Measurements from ENCODE around the gene FEZ2. TPM values are rescaled to one million over a fixed set of nuclear protein-coding genes. Genes with fewer than 3 reads are reported as not detected.
A peak's percentile ranks its signal among the peaks of the same experiment; 100 is the strongest.

FEZ2 gene
- polyA plus RNA-seq, 2 of the 4 experiments (the other 2 are of a cell fraction): 52.5 to 124 TPM

DNA sequence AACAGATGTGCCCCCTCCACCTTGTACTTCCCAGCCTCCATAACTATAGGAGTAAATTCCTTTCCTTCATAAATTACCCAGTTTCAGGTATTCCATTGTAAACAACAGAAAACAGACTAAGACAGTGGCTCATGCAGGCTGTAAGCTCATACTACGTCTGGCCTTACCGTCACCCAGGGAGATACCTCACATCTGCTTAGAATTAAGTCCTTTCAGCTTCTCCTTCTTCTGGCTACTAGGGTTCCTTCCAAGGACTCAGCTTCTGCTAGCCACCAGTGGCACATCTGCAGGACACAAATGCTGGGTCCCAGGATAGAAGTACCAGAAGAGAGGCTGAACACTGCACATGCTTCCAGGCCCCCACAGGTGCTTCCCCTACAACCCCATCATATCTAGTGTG, 22.4 kb upstream of the FEZ2 start:
- FAIRE-seq (no peak), ATAC-seq (no peak), DNase-seq (ENCODE audit: low read depth in 1 of 2, low spot score in 1 of 2) (no peak)
- ChIA-PET CTCF (interaction anchor here (0.5 to 0.6 kb wide), 2 partner anchors 12 to 25 kb away, joined by 3 read pairs; no protein-coding TSS in a partner anchor), POLR2A (no interaction called here)
- Histone ChIP-seq H3K27ac (no peak overlapping the region), H3K4me1 (no peaks in the 10 kb centered on the region), H3K4me3 (no peak overlapping the region), H3K4me2 (no peak overlapping the region), H3K9me3 (peaks cover 13% of the 10 kb centered on the region)
- TF ChIP-seq TFCP2L1 (CRISPR knock-in tag; IDR thresholded peaks at IDR 0.05) (no peak), PHF8 (IDR thresholded peaks at IDR 0.05; ENCODE audit: borderline replicate concordance, low read depth) (no peak), JUNB (IDR thresholded peaks at IDR 0.05) (no peak), NFE2L2 (conservative IDR thresholded peaks at IDR 0.05; ENCODE audit: low read length) (no peak), POLR2A (IDR thresholded peaks at IDR 0.05; ENCODE audit: low read length) (no peak), FOSB (CRISPR knock-in tag; IDR thresholded peaks at IDR 0.05) (no peak), CEBPB (IDR thresholded peaks at IDR 0.05) (no peak), NR3C1 (IDR thresholded peaks at IDR 0.05) (no peak), TP53 (CRISPR knock-in tag; IDR thresholded peaks at IDR 0.05) (no peak), HEYL (CRISPR knock-in tag; IDR thresholded peaks at IDR 0.05) (no peak), MAFK (IDR thresholded peaks at IDR 0.05; ENCODE audit: partially characterized antibody) (no peak), CBX8 (IDR thresholded peaks at IDR 0.05) (no peak), KDM5A (IDR thresholded peaks at IDR 0.05) (no peak), FOSL2 (IDR thresholded peaks at IDR 0.05) (no peak), FOSL2 (CRISPR knock-in tag; IDR thresholded peaks at IDR 0.05) (no peak), MAZ (IDR thresholded peaks at IDR 0.05; ENCODE audit: borderline replicate concordance, low read depth, low read length) (no peak)
- TF ChIP-seq, protein P1, sequence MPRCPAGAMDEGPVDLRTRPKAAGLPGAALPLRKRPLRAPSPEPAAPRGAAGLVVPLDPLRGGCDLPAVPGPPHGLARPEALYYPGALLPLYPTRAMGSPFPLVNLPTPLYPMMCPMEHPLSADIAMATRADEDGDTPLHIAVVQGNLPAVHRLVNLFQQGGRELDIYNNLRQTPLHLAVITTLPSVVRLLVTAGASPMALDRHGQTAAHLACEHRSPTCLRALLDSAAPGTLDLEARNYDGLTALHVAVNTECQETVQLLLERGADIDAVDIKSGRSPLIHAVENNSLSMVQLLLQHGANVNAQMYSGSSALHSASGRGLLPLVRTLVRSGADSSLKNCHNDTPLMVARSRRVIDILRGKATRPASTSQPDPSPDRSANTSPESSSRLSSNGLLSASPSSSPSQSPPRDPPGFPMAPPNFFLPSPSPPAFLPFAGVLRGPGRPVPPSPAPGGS (IDR thresholded peaks at IDR 0.05): no peak
- TF ChIP-seq, protein P2, sequence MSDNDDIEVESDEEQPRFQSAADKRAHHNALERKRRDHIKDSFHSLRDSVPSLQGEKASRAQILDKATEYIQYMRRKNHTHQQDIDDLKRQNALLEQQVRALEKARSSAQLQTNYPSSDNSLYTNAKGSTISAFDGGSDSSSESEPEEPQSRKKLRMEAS (IDR thresholded peaks at IDR 0.05): no peak
- TF ChIP-seq, protein P3, sequence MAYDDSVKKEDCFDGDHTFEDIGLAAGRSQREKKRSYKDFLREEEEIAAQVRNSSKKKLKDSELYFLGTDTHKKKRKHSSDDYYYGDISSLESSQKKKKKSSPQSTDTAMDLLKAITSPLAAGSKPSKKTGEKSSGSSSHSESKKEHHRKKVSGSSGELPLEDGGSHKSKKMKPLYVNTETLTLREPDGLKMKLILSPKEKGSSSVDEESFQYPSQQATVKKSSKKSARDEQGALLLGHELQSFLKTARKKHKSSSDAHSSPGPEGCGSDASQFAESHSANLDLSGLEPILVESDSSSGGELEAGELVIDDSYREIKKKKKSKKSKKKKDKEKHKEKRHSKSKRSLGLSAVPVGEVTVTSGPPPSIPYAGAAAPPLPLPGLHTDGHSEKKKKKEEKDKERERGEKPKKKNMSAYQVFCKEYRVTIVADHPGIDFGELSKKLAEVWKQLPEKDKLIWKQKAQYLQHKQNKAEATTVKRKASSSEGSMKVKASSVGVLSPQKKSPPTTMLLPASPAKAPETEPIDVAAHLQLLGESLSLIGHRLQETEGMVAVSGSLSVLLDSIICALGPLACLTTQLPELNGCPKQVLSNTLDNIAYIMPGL (CRISPR knock-in tag; IDR thresholded peaks at IDR 0.05; ENCODE audit: borderline replicate concordance): no peak
- WGBS (ENCODE audit: missing lambda C conversion rate): 83% methylated on average over 2 of the region's 2 CpGs

DNA sequence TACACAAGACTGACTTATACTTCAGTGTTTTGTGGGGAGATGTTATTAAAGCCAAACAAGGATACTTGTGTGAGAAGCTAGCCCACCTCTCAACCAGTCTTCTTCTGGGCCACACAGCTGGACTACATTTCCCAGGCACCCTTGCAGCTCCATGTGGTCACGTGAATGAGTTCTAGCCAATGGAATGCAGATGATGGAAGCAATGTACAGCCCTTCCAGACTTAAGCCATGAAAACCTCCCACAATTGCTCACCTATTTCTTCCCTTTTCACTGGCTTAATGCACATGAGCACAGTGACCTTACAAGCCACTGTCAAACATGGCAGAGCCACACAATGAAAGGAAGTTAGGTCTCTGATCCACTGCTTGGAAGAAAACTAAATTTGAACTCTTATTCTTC, 20.4 kb upstream of the FEZ2 start:
- TF ChIP-seq, protein P4, sequence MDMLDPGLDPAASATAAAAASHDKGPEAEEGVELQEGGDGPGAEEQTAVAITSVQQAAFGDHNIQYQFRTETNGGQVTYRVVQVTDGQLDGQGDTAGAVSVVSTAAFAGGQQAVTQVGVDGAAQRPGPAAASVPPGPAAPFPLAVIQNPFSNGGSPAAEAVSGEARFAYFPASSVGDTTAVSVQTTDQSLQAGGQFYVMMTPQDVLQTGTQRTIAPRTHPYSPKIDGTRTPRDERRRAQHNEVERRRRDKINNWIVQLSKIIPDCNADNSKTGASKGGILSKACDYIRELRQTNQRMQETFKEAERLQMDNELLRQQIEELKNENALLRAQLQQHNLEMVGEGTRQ (IDR thresholded peaks at IDR 0.05): peak; percentile 85
- TF ChIP-seq BHLHE40 (IDR thresholded peaks at IDR 0.05; ENCODE audit: low read depth, low read length): no peak
- POLR2A ChIA-PET: no interaction called here

DNA sequence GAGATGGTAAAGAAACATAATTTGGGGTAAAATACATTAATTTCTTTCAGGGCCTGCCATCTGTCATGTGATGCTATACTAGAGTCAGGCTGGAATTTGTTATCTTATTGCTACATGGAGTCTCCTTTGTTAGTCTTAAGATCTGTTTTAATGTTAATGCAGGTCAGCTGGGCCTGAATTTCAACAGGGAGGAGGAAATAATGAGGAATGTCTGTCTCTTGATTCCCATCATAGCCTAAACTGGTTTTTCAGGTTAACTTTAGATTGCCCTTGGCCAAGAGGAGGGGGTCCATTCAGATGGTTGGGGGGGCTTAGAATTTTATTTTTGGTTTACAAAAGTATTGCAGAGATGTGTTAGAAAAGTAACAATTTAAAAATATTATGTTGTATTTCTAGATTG, 19.0 kb upstream of the FEZ2 start:
- Histone ChIP-seq H3K4me3 (no peak overlapping the region), H3K4me1 (no peaks in the 10 kb centered on the region), H3K9me3 (no peaks in the 10 kb centered on the region), H3K27ac (no peak overlapping the region), H3K4me2 (no peak overlapping the region)
- ChIA-PET POLR2A (no interaction called here), CTCF (interaction anchor here (0.6 to 2.8 kb wide), 4 partner anchors 11 to 162 kb away, joined by 3 to 10 read pairs (median 3); no protein-coding TSS in a partner anchor)
- FAIRE-seq (no peak), ATAC-seq (no peak), DNase-seq (ENCODE audit: low read depth in 1 of 2, low spot score in 1 of 2) (no peak)
- TF ChIP-seq, protein P5, sequence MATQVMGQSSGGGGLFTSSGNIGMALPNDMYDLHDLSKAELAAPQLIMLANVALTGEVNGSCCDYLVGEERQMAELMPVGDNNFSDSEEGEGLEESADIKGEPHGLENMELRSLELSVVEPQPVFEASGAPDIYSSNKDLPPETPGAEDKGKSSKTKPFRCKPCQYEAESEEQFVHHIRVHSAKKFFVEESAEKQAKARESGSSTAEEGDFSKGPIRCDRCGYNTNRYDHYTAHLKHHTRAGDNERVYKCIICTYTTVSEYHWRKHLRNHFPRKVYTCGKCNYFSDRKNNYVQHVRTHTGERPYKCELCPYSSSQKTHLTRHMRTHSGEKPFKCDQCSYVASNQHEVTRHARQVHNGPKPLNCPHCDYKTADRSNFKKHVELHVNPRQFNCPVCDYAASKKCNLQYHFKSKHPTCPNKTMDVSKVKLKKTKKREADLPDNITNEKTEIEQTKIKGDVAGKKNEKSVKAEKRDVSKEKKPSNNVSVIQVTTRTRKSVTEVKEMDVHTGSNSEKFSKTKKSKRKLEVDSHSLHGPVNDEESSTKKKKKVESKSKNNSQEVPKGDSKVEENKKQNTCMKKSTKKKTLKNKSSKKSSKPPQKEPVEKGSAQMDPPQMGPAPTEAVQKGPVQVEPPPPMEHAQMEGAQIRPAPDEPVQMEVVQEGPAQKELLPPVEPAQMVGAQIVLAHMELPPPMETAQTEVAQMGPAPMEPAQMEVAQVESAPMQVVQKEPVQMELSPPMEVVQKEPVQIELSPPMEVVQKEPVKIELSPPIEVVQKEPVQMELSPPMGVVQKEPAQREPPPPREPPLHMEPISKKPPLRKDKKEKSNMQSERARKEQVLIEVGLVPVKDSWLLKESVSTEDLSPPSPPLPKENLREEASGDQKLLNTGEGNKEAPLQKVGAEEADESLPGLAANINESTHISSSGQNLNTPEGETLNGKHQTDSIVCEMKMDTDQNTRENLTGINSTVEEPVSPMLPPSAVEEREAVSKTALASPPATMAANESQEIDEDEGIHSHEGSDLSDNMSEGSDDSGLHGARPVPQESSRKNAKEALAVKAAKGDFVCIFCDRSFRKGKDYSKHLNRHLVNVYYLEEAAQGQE (IDR thresholded peaks at IDR 0.05): no peak
- TF ChIP-seq FOSL2 (IDR thresholded peaks at IDR 0.05) (no peak), FOSL2 (CRISPR knock-in tag; IDR thresholded peaks at IDR 0.05) (no peak), SMC3 (IDR thresholded peaks at IDR 0.05) (no peak), EHMT2 (IDR thresholded peaks at IDR 0.05; ENCODE audit: low read depth) (no peak), BHLHE40 (IDR thresholded peaks at IDR 0.05; ENCODE audit: low read depth, low read length) (no peak)
- TF ChIP-seq, protein P6, sequence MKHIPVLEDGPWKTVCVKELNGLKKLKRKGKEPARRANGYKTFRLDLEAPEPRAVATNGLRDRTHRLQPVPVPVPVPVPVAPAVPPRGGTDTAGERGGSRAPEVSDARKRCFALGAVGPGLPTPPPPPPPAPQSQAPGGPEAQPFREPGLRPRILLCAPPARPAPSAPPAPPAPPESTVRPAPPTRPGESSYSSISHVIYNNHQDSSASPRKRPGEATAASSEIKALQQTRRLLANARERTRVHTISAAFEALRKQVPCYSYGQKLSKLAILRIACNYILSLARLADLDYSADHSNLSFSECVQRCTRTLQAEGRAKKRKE (CRISPR knock-in tag; IDR thresholded peaks at IDR 0.05; ENCODE audit: low read depth): no peak

More for the DNA sequence above, 20.4 kb upstream of the FEZ2 start:
- Histone ChIP-seq H3K27ac (no peak overlapping the region), H3K4me3 (no peak overlapping the region), H3K4me1 (no peaks in the 10 kb centered on the region), H3K9me3 (no peaks in the 10 kb centered on the region), H3K4me2 (no peak overlapping the region)
- peak; percentile 56 for FAIRE-seq
- peak; percentile 71 to 88 for DNase-seq (ENCODE audit: low read depth in 1 of 2, low spot score in 1 of 2)
- CTCF ChIA-PET: interaction anchor here (1.2 to 1.4 kb wide), 2 partner anchors 14 to 46 kb away, joined by 3 to 5 read pairs; no protein-coding TSS in a partner anchor
- ATAC-seq: peak; percentile 95 to 100
- WGBS (ENCODE audit: missing lambda C conversion rate): 0% methylated on average over 1 of the region's 1 CpG

Data from A549 (cell line).